ENCODE data around the gene IGFBPL1. TPM values are rescaled to one million over a fixed set of nuclear protein-coding genes. Genes with fewer than 3 reads are reported as not detected.
A peak's percentile ranks its signal among the peaks of the same experiment; 100 is the strongest.

IGFBPL1 gene
- total and polyA plus RNA-seq, 2 experiments from 2014 or later: 2.0 to 24.2 TPM

GRCh38 chr9:38391278-38392118 is 32.8 kb downstream of the IGFBPL1 start:
- Histone ChIP-seq H3K9me3 (ENCODE audit: low read depth) (no peaks in the 10 kb centered on the region), H3K27ac (no peak overlapping the region), H3K27me3 (no peaks in the 10 kb centered on the region), H3K4me3 (peak overlapping the region; percentile 60), H3K36me3 (no peaks in the 10 kb centered on the region), H3K4me1 (ENCODE audit: low read depth) (peaks cover 21% of the 10 kb centered on the region)
- DNase-seq (ENCODE audit: low read depth in 1 of 2, low spot score in 1 of 2): no peak
- no peak for TF ChIP-seq CTCF (IDR thresholded peaks at IDR 0.05; ENCODE audit: low read depth, low read length)

GRCh38 chr9:38390851-38391250 is 33.4 kb downstream of the IGFBPL1 start:
- Histone ChIP-seq H3K4me3 (no peak overlapping the region), H3K27ac (no peak overlapping the region)

GRCh38 chr9:38390442-38390841 is 33.8 kb downstream of the IGFBPL1 start:
- Histone ChIP-seq H3K9me3 (ENCODE audit: low read depth) (no peaks in the 10 kb centered on the region), H3K4me1 (ENCODE audit: low read depth) (peaks cover 21% of the 10 kb centered on the region), H3K4me3 (no peak overlapping the region), H3K36me3 (no peaks in the 10 kb centered on the region), H3K27ac (no peak overlapping the region), H3K27me3 (no peaks in the 10 kb centered on the region)
- DNase-seq (ENCODE audit: low read depth in 1 of 2, low spot score in 1 of 2): no peak
- TF ChIP-seq CTCF (IDR thresholded peaks at IDR 0.05; ENCODE audit: low read depth, low read length): no peak

More at GRCh38 chr9:38390851-38391250, 33.4 kb downstream of the IGFBPL1 start:
- no peak for TF ChIP-seq CTCF (IDR thresholded peaks at IDR 0.05; ENCODE audit: low read depth, low read length)
- DNase-seq (ENCODE audit: low read depth in 1 of 2, low spot score in 1 of 2): no peak
- Histone ChIP-seq H3K4me1 (ENCODE audit: low read depth) (peaks cover 21% of the 10 kb centered on the region), H3K36me3 (no peaks in the 10 kb centered on the region), H3K27me3 (no peaks in the 10 kb centered on the region), H3K9me3 (ENCODE audit: low read depth) (no peaks in the 10 kb centered on the region)

- Histone ChIP-seq H3K36me3 (no peaks in the 10 kb centered on the region), H3K9me3 (ENCODE audit: low read depth) (no peaks in the 10 kb centered on the region), H3K4me3 (no peak overlapping the region), H3K4me1 (ENCODE audit: low read depth) (peaks cover 21% of the 10 kb centered on the region), H3K27ac (no peak overlapping the region), H3K27me3 (no peaks in the 10 kb centered on the region)
- DNase-seq (ENCODE audit: low read depth in 1 of 2, low spot score in 1 of 2): peak in 1 of 2 donors; percentile 35
- TF ChIP-seq CTCF (IDR thresholded peaks at IDR 0.05; ENCODE audit: low read depth, low read length): no peak
These were observed 34.9 kb downstream of the IGFBPL1 start for GRCh38 chr9:38389313-38389712.

GRCh38 chr9:38388283-38389223 is 35.7 kb downstream of the IGFBPL1 start:
- no peaks in the 10 kb centered on the region for H3K9me3 ChIP-seq (ENCODE audit: low read depth)
- H3K27me3 ChIP-seq: no peaks in the 10 kb centered on the region
- H3K4me3 ChIP-seq: no peak overlapping the region
- peaks cover 20% of the 10 kb centered on the region for H3K4me1 ChIP-seq (ENCODE audit: low read depth)
- H3K36me3 ChIP-seq: no peaks in the 10 kb centered on the region
- no peak overlapping the region for H3K27ac ChIP-seq
- TF ChIP-seq CTCF (IDR thresholded peaks at IDR 0.05; ENCODE audit: low read depth, low read length): no peak
- DNase-seq (ENCODE audit: low read depth in 1 of 2, low spot score in 1 of 2): peak in 1 of 2 donors; percentile 60

Data from cardiac muscle cell (in vitro differentiated cells and primary cell).